IPS DF 6.9 (cell line): ENCODE results near the gene NUBPL.
"Not testable (repeated sequence)": the region's sequence is repeated elsewhere in the genome, so short reads cannot be mapped to it uniquely, and the experiment has no call there.

Source experiments
- DNase-seq: peaks from one replicate; pipeline ENCODE4 v3.0.0-alpha.2; 2013; ENCODE audit warnings: low read depth, low spot score
- H3K27ac ChIP-seq: one replicate; pipeline ENCODE4 v1.5.1; 2013; ENCODE audit warnings: low read length, control low read depth
- H3K27me3 ChIP-seq: 2 replicates; pipeline ENCODE4 v1.6.1; 2013; ENCODE audit warnings: mild to moderate bottlenecking, low read length; ENCODE audit not compliant: control insufficient read depth, insufficient read depth
- H3K36me3 ChIP-seq: 2 replicates; pipeline ENCODE4 v1.6.1; 2013; ENCODE audit warnings: low read length; ENCODE audit not compliant: control insufficient read depth, insufficient read depth
- H3K4me1 ChIP-seq: 2 replicates; pipeline ENCODE4 v1.6.1; 2013; ENCODE audit warnings: low read length; ENCODE audit not compliant: control insufficient read depth, insufficient read depth
- H3K4me3 ChIP-seq: 2 replicates; pipeline ENCODE4 v1.5.1; 2013; ENCODE audit warnings: mild to moderate bottlenecking, low read length
- H3K9me3 ChIP-seq: 2 replicates; pipeline ENCODE4 v1.6.1; 2013; ENCODE audit warnings: low read length, inconsistent platforms; ENCODE audit not compliant: control insufficient read depth, insufficient read depth
- WGBS: extraction: QIAGEN DNeasy Blood & Tissue Kit; methylation state at CpG from one replicate; pipeline ENCODE4 v1.1.7; 2013; ENCODE audit warnings: mixed read lengths, missing lambda C conversion rate; ENCODE audit not compliant: insufficient read length, insufficient coverage; 5-methylcytosine and 5-hydroxymethylcytosine counted together

NUBPL gene

DNA sequence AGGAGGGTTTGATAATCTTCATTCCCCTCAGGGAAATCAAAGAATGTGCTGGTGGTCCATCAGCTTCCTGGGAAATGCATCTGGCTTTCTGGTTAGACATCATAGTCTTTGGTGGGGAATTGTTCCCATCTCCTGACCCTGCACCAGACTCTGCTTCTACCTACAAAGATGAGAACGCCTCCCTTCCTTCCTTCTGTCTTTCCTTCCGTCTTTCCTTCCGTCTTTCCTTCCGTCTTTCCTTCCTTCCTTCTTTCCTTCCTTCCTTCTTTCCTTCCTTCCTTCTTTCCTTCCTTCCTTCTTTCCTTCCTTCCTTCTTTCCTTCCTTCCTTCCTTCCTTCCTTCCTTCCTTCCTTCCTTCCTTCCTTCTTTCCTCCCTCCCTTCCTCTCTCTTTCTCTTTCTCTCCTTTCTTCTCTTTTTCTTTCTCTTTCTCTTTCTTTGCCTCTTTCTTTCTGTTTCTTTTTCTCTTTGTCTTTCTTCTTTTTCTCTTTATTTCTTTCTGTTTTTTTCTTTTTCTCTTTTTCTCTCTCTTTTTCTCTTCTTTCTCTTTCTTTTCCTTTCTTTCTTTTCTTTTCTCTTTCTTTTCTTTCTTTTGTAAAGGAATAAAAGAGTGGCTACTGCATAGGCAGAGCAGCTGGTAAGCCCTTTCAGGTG lies 326.9 kb downstream of the NUBPL start:
- H3K27me3 ChIP-seq = no peaks in the 10 kb centered on the region
- no CpG with 5 or more reads among the region's 4 CpGs for WGBS

GRCh38 chr14:31889297-31889696 lies 328.1 kb downstream of the NUBPL start:
- H3K27ac ChIP-seq = no peak overlapping the region
- no peaks in the 10 kb centered on the region for H3K36me3 ChIP-seq
- no peak overlapping the region for H3K4me3 ChIP-seq
- no peak for DNase-seq
- WGBS = no CpG with 5 or more reads among the region's 2 CpGs
- peaks cover 4% of the 10 kb centered on the region; the same call in 1 of the 2 replicates for H3K4me1 ChIP-seq
- no peaks in the 10 kb centered on the region for H3K27me3 ChIP-seq
- no peaks in the 10 kb centered on the region for H3K9me3 ChIP-seq

More for the DNA sequence above, 326.9 kb downstream of the NUBPL start:
- Histone ChIP-seq H3K4me1 (no peaks in the 10 kb centered on the region), H3K36me3 (no peaks in the 10 kb centered on the region), H3K27ac (no peak overlapping the region), H3K4me3 (no peak overlapping the region), H3K9me3 (no peaks in the 10 kb centered on the region)
- DNase-seq = no peak

GRCh38 chr14:31890202-31890601 lies 329.0 kb downstream of the NUBPL start:
- not testable (repeated sequence) for H3K27ac ChIP-seq, DNase-seq, H3K27me3 ChIP-seq, H3K9me3 ChIP-seq, H3K36me3 ChIP-seq, H3K4me1 ChIP-seq, H3K4me3 ChIP-seq
- WGBS = no CpG with 5 or more reads among the region's 4 CpGs

- Histone ChIP-seq H3K9me3 (no peaks in the 10 kb centered on the region), H3K27ac (no peak overlapping the region), H3K4me1 (peaks cover 4% of the 10 kb centered on the region; the same call in 1 of the 2 replicates), H3K36me3 (no peaks in the 10 kb centered on the region), H3K27me3 (no peaks in the 10 kb centered on the region), H3K4me3 (no peak overlapping the region)
- DNase-seq = no peak
- no CpG with 5 or more reads among the region's 5 CpGs for whole genome bisulfite sequencing
Measured at GRCh38 chr14:31893221-31893757, 332.1 kb downstream of the NUBPL start.

- no peak for DNase-seq
- Histone ChIP-seq H3K9me3 (no peaks in the 10 kb centered on the region), H3K4me1 (peaks cover 4% of the 10 kb centered on the region; the same call in 1 of the 2 replicates), H3K4me3 (no peak overlapping the region), H3K27me3 (no peaks in the 10 kb centered on the region), H3K36me3 (no peaks in the 10 kb centered on the region), H3K27ac (no peak overlapping the region)
- WGBS = no CpG with 5 or more reads among the region's 3 CpGs
Measured at GRCh38 chr14:31894351-31894750, 333.1 kb downstream of the NUBPL start.

DNA sequence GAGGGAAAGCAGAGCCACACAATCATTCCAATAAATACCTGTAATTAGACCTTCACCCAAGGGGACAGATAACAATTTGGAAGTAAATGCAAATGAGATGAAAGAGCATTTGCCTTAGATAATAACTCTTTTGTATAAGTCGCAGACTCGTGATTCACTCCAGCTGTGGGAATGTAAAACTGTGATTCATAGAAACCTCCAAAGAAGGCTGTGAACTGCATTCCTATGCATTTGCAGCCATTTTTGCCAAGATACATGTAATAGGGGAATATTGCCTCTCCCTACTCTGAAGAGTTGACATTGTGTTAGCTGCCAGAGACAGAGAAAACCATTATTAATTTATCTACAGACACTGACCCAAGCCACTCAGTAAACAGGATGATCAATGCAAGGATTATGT lies 334.0 kb downstream of the NUBPL start:
- Histone ChIP-seq H3K4me3 (no peak overlapping the region), H3K36me3 (no peaks in the 10 kb centered on the region), H3K27me3 (no peaks in the 10 kb centered on the region), H3K9me3 (no peaks in the 10 kb centered on the region), H3K4me1 (peaks cover 4% of the 10 kb centered on the region; the same call in 1 of the 2 replicates), H3K27ac (no peak overlapping the region)
- DNase-seq = no peak
- WGBS = no CpG with 5 or more reads among the region's 2 CpGs

GRCh38 chr14:31895646-31896045 lies 334.4 kb downstream of the NUBPL start:
- Histone ChIP-seq H3K4me1 (peaks cover 4% of the 10 kb centered on the region; the same call in 1 of the 2 replicates), H3K36me3 (no peaks in the 10 kb centered on the region), H3K9me3 (no peaks in the 10 kb centered on the region), H3K4me3 (no peak overlapping the region), H3K27me3 (no peaks in the 10 kb centered on the region), H3K27ac (no peak overlapping the region)
- no CpG with 5 or more reads among the region's 2 CpGs for WGBS
- no peak for DNase-seq

DNA sequence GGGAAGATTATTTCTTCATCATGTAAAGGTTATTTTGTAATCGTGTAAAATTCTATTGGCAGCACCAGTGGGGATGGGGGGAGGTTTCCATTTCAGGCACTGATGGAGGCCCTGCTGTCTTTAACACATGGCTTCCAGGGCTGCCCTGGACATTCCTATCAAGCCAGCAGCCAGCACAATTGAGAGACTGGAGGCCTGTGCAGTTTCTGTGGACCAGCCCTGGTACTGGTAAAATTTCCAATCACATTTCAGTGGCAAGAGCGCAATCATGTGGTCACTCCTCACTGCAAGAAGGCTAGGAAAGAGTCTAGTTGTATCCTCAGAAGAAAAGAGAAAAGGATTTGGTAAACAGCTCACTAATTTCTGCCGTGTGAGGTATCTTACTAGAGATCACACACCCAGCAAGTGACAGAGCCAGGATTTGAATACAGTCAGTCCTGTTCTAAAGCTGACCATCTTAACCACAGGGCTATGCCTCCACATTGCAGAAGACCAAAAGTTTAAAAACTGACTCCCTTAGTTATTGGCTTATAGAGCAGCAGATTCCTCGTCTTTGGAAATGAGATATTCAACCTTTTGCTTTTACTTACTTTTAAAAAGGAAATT lies 336.5 kb downstream of the NUBPL start:
- H3K4me3 ChIP-seq = no peak overlapping the region
- H3K36me3 ChIP-seq = no peaks in the 10 kb centered on the region
- no peak for DNase-seq
- no CpG with 5 or more reads among the region's 4 CpGs for WGBS
- no peaks in the 10 kb centered on the region for H3K9me3 ChIP-seq
- no peaks in the 10 kb centered on the region for H3K27me3 ChIP-seq
- H3K4me1 ChIP-seq = peaks cover 4% of the 10 kb centered on the region; the same call in 1 of the 2 replicates
- no peak overlapping the region for H3K27ac ChIP-seq

DNA sequence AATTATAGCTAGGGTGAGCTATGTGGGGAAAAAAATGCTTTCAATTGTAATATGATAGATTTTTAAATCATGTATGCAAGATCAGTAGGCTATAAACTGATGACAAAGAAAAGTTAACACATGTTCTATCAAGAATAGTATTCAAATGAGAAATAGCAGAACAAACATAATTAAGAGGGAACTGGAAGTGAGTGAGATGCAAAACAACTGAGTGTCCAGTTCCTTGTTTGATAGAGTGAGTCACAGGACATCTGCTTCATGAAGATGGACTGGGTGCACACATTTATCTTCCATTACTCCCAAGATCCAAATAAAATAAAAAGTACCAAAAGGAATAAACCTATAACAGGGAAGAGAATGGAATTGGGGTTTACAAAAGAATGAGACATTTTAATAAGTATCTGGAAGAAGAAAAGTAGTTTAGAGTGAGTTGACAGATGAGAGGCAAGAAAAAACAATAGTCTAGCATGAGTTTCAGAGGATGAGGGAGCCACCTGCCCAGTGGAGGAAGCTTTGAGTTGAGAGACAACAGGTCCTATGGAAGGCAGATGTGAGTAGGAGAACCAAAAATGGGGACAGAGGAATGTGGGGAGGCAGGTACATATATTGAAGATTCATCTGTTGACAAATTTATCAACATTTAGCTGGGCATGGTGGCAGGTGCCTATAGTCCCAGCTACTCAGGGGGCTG lies 337.8 kb downstream of the NUBPL start:
- Histone ChIP-seq H3K9me3 (no peaks in the 10 kb centered on the region), H3K36me3 (no peaks in the 10 kb centered on the region), H3K4me3 (no peak overlapping the region), H3K27ac (no peak overlapping the region), H3K4me1 (no peaks in the 10 kb centered on the region; the same call in 1 of the 2 replicates), H3K27me3 (no peaks in the 10 kb centered on the region)
- no peak for DNase-seq

GRCh38 chr14:31902002-31902401 lies 340.8 kb downstream of the NUBPL start:
- no peak for DNase-seq
- H3K4me1 ChIP-seq = no peaks in the 10 kb centered on the region
- WGBS = no CpG with 5 or more reads among the region's 2 CpGs
- no peaks in the 10 kb centered on the region for H3K9me3 ChIP-seq
- H3K27ac ChIP-seq = no peak overlapping the region
- H3K36me3 ChIP-seq = no peaks in the 10 kb centered on the region
- H3K27me3 ChIP-seq = no peaks in the 10 kb centered on the region
- no peak overlapping the region for H3K4me3 ChIP-seq
